Hematopoietic multipotent progenitor cell treated with erythropoietin and hydrocortisone succinate and interleukin-3 and kit ligand, for 6 days (in vitro differentiated cells): ENCODE data around the gene TJP1.
"Not testable (repeated sequence)": the region's sequence is repeated elsewhere in the genome, so short reads cannot be mapped to it uniquely, and the experiment has no call there.

Experiments
- DNase-seq: peaks from one replicate; pipeline ENCODE4 v3.0.0-alpha.2; 2015

Gene TJP1

GRCh38 chr15:29835301-29835700, 13.0 kb upstream of the TJP1 start:
- no peak for DNase-seq

- no peak for DNase-seq
These were observed 10.4 kb upstream of the TJP1 start for GRCh38 chr15:29832709-29833108.

- DNase-seq: no peak
These were observed 4.9 kb upstream of the TJP1 start for GRCh38 chr15:29826908-29827820.

DNA sequence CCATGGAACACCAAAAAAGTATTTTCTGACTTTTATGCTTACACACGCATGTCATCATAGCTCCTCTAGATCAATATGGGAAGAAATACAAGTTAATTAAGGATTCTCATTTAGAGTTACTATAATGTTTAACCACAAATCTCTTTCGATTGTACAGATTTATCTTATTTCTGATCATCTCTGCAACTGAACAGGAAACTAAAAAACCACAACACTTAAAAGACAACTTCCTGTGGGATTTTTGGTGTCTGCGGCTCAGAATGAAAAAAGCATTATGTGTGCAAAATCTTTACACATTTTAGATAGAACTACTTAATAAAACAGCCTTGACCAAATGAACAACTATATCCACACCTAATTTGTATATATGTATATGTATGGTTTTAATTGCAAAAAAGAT, 3.0 kb upstream of the TJP1 start:
- peak; percentile 40 for DNase-seq

- peak; percentile 12 for DNase-seq
These were observed 604 bp upstream of the TJP1 start for GRCh38 chr15:29822684-29823459.

GRCh38 chr15:29821416-29822099, 710 bp downstream of the TJP1 start:
- DNase-seq: peak; percentile 61

GRCh38 chr15:29820394-29821154, 1.7 kb downstream of the TJP1 start:
- no peak for DNase-seq

GRCh38 chr15:29819979-29820378, 2.3 kb downstream of the TJP1 start:
- DNase-seq: no peak

DNA sequence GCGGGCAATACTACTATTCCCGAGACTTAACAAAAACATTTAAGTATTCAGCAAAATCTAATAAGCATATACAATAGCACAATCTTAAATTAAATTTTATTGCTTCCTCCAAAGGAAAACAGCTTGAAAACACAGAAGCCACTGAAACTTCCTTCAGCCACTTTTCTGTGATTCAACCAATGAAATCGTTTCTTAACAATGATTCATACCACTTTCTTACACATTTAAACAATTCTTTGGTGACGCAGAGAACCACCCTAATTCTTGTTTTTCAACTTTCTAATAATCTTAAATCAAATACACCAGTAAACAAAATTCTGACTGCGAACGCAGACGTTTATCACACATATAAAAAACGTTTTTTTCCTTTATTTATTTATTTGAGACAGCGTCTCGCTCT, 4.1 kb downstream of the TJP1 start:
- no peak for DNase-seq

DNA sequence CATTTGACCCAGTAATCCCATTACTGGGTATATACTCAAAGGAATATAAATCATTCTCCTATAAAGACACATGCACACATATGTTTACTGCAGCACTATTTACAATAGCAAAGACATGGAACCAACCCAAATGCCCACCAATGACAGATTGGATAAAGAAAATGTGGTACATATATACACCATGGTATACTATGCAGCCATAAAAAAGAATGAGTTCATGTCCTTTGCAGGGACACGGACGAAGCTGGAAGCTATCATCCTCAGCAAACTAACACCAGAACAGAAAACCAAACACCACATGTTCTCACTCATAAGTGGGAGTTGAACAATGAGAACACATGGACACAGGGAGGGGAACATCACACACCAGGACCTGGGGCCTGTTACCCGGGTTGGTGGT, 4.8 kb downstream of the TJP1 start:
- DNase-seq: not testable (repeated sequence)

DNA sequence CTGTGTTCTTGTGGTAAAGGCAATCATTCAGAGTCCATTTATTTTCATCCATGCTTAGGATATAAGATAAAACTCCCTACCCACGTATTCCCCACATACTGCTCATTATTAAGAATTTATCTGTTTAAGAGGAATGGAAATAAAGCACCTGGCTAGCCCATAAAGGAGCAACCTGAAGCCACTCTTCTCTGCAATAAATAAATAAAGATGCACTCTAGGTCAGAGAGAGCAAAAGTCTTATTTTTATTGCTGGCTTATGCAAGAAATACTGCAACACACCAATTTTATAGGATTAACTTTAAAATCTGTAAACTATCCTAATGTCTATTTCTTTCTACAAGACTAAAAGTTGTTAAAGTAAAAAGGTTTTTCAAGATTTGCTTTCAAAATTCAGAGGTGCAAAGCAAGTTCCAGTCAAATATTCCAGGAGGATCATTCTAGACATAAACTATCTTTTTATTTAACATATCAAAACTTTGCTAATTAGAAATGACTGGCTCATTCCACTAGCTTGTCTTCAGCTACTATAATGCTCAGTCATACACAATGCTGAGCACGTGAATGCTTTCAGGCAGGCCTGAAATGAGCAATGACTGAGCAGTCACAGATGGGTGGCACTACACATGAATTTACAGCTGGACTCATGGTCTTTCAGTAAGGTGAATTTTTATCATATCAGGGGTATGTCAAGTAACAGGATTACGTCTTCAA, 7.1 kb downstream of the TJP1 start:
- DNase-seq: no peak

- DNase-seq: no peak
These were observed 9.3 kb downstream of the TJP1 start for GRCh38 chr15:29813009-29813408.

DNA sequence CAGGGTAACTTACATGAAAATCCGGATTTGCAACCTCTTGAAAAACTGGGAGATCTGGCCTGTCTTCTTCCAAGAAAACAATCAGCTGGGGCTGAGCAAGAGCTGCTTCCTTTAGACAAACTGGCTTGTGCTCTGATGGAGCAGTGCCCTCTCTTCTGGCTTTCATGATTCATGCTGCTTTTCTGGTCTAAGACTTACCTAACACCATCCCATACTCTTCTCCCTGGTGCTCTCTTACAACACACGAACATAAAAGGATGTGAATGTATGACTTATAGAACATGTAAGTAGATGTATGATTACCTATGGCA, 9.9 kb downstream of the TJP1 start:
- no peak for DNase-seq

- DNase-seq: no peak
These were observed 10.4 kb downstream of the TJP1 start for GRCh38 chr15:29811691-29812383.

DNA sequence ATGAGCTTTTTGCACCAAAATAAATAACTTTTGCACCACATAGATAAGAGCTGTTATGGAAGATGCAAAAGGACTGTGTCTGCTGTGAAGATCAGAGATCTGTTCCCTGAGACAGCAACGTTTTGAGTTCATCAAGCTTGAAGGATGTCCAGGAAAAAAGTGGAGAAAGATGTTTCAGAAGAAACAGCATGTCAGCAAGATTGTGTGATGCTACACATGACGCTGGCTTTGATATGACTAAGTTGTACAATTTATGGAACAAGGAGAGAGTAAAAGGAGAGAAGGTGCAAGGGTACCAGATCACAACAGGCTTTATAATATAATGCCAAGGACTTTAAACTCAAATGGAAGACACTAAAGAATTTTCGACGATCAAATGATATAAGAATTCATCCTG, 16.6 kb downstream of the TJP1 start:
- DNase-seq: no peak

- DNase-seq: no peak
These were observed 17.1 kb downstream of the TJP1 start for GRCh38 chr15:29805043-29805707.

DNA sequence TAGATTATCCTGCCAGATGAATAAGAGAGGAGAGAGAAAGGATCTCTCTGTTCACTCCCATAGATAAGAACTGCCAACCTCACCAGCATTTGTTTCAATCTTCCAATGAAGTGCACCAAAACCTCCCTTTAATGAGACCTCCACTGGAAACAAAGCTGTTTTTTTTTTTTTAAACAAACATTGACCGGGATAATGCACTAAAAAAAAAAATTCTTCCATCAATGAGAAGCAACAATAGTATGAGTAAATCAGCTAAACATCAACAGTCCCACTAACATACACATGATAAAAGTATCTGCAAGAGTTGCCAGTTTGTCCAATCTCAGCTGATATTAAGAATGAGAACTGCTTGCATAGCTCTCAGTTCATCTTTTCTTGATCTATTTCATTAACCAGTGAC, 19.9 kb downstream of the TJP1 start:
- no peak for DNase-seq

- DNase-seq: no peak
These were observed 21.5 kb downstream of the TJP1 start for GRCh38 chr15:29800491-29801366.

GRCh38 chr15:29799859-29800258, 22.4 kb downstream of the TJP1 start:
- no peak for DNase-seq

DNA sequence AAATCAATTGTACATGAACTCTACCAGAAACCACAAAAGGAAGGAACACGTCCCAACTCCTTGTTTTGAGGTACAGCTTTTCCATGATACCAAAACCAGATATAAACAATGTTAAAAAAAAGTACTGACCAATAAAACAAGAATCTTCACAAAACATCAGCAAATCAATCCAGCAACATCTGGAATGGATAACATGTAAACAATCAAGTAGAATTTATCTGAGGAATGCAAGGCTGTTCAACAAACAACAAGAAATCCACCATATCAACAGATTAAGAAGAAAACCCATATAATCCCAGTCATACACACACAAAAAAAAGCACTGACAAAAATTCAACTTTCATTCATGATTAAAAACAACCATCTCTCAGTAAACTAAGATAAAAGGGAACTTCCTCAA, 26.7 kb downstream of the TJP1 start:
- no peak for DNase-seq
